ENCODE measurements around the gene SDK1. TPM values are rescaled to one million over a fixed set of nuclear protein-coding genes. Genes with fewer than 3 reads are reported as not detected.

Gene SDK1
- total RNA-seq, 1 donor from 2014 or later = 37.6 TPM

DNA sequence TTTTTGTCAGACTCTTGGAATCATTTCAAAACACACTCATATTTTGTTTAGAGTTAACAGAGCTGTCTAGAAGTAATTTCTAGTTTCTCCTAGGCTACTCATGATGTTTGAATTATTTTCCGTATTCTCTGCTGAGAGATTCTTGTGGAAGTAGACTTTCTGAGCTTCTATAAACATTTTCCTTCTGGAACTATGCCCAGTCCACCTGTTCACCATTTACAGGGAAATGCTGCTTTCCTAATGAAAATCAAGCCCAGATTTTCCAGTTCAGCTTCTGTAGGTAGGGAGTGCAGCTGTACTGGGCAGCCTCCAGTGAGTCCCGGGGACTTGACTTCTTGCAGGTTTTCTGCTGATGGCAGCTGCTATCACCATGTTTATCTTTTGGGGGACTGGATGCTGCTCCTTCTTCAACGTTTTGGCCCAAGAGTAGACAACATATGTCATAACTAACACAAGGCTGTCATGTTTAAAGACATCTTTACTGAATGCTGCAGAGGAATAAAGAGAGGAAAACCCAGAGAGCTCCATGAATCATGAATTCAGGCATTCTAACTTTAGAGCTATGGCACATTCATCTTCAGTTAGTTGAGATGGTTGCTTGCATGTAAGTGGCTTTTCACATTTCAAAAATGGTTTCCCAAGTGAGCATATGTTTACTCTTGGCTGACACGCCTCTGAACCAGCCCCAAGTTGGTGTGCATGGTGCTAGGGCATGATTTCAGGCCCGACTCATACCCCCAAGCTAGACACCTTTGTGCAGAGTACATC, 85.6 kb downstream of the SDK1 start:
- Mint-ChIP-seq H3K4me3 (ENCODE audit: low read depth) (no peak overlapping the region), H3K27ac (no peak overlapping the region), H3K36me3 (ENCODE audit: insufficient read depth) (peaks cover 1% of the 10 kb centered on the region)

GRCh38 chr7:3393862-3394261, 92.8 kb downstream of the SDK1 start:
- TF ChIP-seq CTCF (IDR thresholded peaks at IDR 0.05; ENCODE audit: unreplicated experiment) = no peak
- Mint-ChIP-seq H3K36me3 (ENCODE audit: insufficient read depth) (peaks cover 14% of the 10 kb centered on the region), H3K27ac (no peak overlapping the region), H3K9me3 (ENCODE audit: low read depth) (peaks cover 37% of the 10 kb centered on the region), H3K4me1 (ENCODE audit: low read depth) (no peaks in the 10 kb centered on the region), H3K4me3 (ENCODE audit: low read depth) (no peak overlapping the region), H3K27me3 (no peaks in the 10 kb centered on the region)
- DNase-seq (ENCODE audit: low spot score, unreplicated experiment) = no peak

More for the DNA sequence above, 85.6 kb downstream of the SDK1 start:
- no peak for TF ChIP-seq CTCF (IDR thresholded peaks at IDR 0.05; ENCODE audit: unreplicated experiment)
- Mint-ChIP-seq H3K27me3 (no peaks in the 10 kb centered on the region), H3K9me3 (ENCODE audit: low read depth) (peaks cover 7% of the 10 kb centered on the region), H3K4me1 (ENCODE audit: low read depth) (no peaks in the 10 kb centered on the region)
- no peak for DNase-seq (ENCODE audit: low spot score, unreplicated experiment)

DNA sequence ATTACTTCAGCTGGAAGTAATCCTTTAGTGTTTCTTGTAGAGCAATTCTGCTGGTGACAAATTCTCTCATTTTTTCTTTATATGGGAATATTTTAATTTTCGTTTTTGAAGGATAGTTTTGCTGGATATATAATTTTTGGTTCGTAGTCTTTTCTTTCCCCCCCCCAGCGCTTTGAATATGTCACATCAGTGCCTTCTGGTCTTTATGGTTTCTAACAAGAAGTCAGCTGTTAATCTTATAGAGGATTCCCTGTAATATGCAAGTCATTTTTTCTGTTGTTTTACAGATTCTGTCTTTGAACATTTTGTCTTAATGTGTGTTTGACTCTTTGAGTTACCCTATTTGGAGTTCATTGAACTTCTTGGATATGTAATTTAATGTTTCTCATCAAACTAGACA, 96.3 kb downstream of the SDK1 start:
- no peak for TF ChIP-seq CTCF (IDR thresholded peaks at IDR 0.05; ENCODE audit: unreplicated experiment)

DNA sequence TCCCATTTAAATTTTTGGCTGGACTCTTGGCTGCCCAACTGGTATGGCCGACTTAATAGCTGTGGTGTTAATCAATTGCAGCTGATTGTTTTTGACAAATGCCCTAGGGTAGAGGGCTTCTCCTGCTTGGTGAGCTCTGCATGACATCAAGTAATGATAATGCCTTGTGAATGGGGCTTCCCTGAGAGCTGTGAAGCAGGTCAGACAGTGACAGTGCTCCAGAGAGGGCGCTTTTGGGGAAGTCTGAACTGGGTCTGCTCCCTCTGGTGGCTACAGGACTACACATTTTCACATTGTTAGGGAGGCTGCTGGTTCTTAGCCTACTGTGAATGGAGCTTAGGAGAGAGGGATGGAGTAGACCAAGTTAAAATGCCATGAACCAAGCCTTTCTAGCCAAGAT, 98.8 kb downstream of the SDK1 start:
- peaks cover 3% of the 10 kb centered on the region for H3K4me1 Mint-ChIP-seq (ENCODE audit: low read depth)
- no peak overlapping the region for H3K4me3 Mint-ChIP-seq (ENCODE audit: low read depth)
- H3K27ac Mint-ChIP-seq = no peak overlapping the region
- no peak for DNase-seq (ENCODE audit: low spot score, unreplicated experiment)
- H3K36me3 Mint-ChIP-seq (ENCODE audit: insufficient read depth) = peaks cover 11% of the 10 kb centered on the region
- H3K9me3 Mint-ChIP-seq (ENCODE audit: low read depth) = peaks cover 29% of the 10 kb centered on the region
- H3K27me3 Mint-ChIP-seq = no peaks in the 10 kb centered on the region
- peak; percentile 44 for TF ChIP-seq CTCF (IDR thresholded peaks at IDR 0.05; ENCODE audit: unreplicated experiment)

More for the DNA sequence above, 96.3 kb downstream of the SDK1 start:
- no peak overlapping the region for H3K27ac Mint-ChIP-seq
- H3K9me3 Mint-ChIP-seq (ENCODE audit: low read depth) = peaks cover 36% of the 10 kb centered on the region
- H3K36me3 Mint-ChIP-seq (ENCODE audit: insufficient read depth) = peaks cover 13% of the 10 kb centered on the region
- no peak overlapping the region for H3K4me3 Mint-ChIP-seq (ENCODE audit: low read depth)
- no peak for DNase-seq (ENCODE audit: low spot score, unreplicated experiment)
- no peaks in the 10 kb centered on the region for H3K27me3 Mint-ChIP-seq
- H3K4me1 Mint-ChIP-seq (ENCODE audit: low read depth) = no peaks in the 10 kb centered on the region

GRCh38 chr7:3404501-3404900, 103.4 kb downstream of the SDK1 start:
- no peaks in the 10 kb centered on the region for H3K36me3 Mint-ChIP-seq (ENCODE audit: insufficient read depth)
- TF ChIP-seq CTCF (IDR thresholded peaks at IDR 0.05; ENCODE audit: unreplicated experiment) = no peak
- H3K27me3 Mint-ChIP-seq = no peaks in the 10 kb centered on the region
- H3K4me3 Mint-ChIP-seq (ENCODE audit: low read depth) = no peak overlapping the region
- no peaks in the 10 kb centered on the region for H3K9me3 Mint-ChIP-seq (ENCODE audit: low read depth)
- H3K27ac Mint-ChIP-seq = no peak overlapping the region
- H3K4me1 Mint-ChIP-seq (ENCODE audit: low read depth) = peaks cover 10% of the 10 kb centered on the region
- no peak for DNase-seq (ENCODE audit: low spot score, unreplicated experiment)
